ENCODE results near the gene LAMA3.

LAMA3 gene

GRCh38 chr18:23877371-23877770 lies 188.1 kb downstream of the LAMA3 start:
- DNase-seq (ENCODE audit: low read depth), result no peak

GRCh38 chr18:23878336-23878900 lies 189.2 kb downstream of the LAMA3 start:
- no peak for DNase-seq (ENCODE audit: low read depth)

- DNase-seq (ENCODE audit: low read depth), result no peak
These were observed 189.9 kb downstream of the LAMA3 start for GRCh38 chr18:23879126-23879525.

GRCh38 chr18:23879544-23879943 lies 190.3 kb downstream of the LAMA3 start:
- DNase-seq (ENCODE audit: low read depth), result no peak

GRCh38 chr18:23879966-23880565 lies 190.8 kb downstream of the LAMA3 start:
- DNase-seq (ENCODE audit: low read depth), result no peak

GRCh38 chr18:23880931-23881617 lies 191.8 kb downstream of the LAMA3 start:
- DNase-seq (ENCODE audit: low read depth), result no peak

DNA sequence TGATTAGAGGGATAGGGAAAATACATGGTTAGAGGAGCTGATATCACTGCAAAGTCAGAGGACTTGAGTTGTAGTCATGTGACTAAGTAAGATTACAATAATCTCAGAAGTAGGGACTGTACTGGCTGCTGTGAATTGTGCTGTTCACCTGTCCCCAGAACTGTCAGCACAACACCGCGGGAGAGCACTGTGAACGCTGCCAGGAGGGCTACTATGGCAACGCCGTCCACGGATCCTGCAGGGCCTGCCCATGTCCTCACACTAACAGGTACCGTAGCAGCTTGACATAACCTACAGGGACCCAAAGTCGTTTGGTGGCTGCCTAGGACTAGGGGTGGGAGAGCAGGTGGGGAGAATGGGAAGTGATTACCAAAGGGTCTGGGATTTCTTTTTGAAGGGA lies 192.5 kb downstream of the LAMA3 start:
- no peak for DNase-seq (ENCODE audit: low read depth)

DNA sequence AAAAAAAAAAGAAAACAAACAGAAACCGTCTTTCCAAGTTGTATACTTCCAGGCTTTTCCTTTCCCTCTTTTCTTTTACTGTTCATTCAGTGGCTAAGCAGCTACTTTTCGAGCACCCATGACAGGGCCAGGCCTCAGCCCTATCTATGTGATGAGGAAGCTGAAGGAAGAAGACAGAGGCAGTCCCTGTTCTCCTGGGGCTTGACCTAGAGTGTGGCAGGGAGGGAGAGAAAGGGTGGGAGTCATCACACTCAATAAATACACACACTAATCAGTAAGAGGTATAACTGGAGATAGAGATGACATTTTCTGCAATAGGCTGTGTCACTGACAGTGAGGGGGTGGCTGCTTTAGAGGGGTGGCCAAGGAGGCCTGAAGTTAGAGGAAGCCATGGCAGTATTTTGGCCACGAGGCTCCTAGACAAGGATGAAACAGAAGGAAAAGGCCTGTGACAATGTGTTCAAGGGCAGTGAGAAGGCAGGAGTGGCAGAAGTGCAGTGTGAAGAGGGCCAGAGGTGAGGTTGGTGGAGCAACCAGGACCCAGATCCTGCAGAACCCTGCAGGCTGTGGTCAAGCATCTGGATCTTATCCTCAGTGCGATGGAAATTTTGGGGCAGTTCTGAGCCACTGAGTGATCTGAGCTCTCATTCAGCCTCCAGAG lies 193.5 kb downstream of the LAMA3 start:
- no peak for DNase-seq (ENCODE audit: low read depth)

DNA sequence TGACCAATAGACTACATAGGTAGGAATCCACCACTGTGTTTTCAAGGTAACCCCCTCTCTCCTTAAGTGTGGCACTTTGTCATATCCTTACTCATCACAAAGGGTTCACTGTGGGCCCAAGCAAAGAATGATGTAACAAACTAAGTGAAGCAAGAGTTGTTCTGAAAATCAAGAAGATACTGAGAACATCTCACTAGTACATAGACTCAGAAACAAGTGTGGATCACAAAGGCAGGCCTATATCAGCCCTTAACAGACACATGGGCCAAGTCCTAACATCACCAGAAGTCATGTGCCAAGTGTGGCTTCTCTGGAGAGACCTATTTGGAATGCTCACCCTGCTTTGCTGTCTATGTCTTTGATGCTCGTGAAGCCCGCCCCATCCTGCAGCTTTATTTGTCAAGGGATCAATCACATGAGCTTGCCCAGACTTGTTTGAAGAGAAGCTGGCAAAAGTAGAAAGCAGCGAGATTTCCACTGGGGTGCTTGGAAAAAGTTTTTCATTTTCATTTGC lies 194.1 kb downstream of the LAMA3 start:
- DNase-seq (ENCODE audit: low read depth), result no peak

DNA sequence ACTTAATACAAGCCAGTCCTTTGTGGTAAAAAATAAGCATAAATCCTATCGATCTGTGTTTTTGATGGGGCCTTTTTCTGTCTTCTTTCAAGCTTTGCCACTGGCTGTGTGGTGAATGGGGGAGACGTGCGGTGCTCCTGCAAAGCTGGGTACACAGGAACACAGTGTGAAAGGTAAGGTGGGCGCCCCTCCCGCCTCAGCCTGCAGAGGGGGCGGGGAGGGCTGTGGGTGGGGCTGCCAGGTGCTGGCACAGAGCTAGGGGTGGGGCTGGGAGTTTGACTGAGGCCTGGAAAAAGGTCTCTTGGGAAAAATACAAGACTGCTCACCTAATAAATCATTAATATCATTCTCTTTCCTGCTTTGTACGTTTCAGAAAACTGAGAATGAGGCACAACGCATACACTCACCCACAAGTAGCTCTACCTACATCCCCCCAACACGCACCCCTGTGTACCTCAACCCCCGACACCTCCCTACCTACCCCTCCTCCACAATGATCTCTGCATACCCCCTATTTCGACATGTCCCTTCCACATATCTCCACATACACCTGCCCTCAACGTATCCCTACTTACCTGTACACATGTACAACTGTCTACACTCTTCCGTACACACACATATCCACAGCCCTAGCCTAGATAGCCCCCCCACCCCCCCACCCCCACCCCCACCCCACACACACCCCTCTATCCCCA lies 195.6 kb downstream of the LAMA3 start:
- DNase-seq (ENCODE audit: low read depth), result no peak

DNA sequence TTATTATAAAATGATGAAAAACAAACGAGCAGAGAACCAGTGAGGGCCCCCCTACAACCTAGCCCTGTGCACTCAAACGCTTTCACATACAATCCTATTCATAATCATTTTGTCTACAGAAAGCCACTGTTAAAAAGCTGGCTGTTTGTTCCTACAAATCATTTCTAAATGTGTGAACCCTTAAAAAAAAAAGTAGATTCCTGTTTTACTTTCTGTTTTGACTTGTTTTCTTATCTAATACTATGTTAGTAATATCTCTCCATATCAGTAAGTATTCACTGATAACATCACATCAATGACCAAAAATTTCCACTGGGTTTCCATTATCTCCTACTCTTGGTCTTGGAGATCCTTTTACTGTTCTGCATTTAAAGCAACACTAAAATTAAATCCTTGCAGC lies 196.5 kb downstream of the LAMA3 start:
- no peak for DNase-seq (ENCODE audit: low read depth)

DNA sequence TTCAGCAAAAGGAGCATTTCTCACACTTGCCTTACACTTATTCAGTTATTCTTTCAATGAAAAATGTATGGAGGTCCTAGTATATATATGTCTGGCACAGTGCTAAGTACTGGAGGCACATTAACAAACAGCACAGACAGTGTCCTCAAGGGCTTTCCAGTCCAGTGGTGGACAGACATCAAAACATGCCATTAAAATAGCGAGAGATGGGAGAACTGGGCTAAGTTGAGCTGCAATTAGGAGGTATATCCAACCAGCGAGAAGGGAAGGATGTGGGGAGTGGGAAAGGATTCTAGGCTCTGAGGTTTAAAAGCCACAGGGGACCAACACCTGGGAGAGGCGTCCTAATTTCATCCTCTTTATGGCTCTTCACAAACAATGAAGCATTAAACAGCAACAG lies 197.8 kb downstream of the LAMA3 start:
- DNase-seq (ENCODE audit: low read depth), result no peak

GRCh38 chr18:23887493-23887892 lies 198.2 kb downstream of the LAMA3 start:
- no peak for DNase-seq (ENCODE audit: low read depth)

DNA sequence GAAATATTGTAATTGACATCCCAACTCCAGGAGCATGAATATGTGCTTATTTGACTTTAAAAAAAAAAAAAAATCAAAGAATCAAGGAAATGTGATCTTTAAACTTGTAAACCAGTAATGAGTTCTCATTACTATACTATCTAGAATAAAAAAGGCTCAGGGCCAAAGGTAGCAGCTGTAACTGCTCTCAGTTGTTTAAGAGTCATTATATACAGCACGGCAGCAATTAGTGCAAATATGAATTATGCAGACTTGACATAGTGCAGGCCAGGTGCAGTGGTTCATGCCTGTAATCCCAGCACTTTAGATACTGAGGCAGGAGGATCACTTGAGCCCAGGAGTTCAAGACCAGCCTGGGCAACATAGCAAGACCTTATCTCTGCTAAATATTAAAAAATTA lies 199.6 kb downstream of the LAMA3 start:
- no peak for DNase-seq (ENCODE audit: low read depth)

GRCh38 chr18:23889907-23890306 lies 200.7 kb downstream of the LAMA3 start:
- no peak for DNase-seq (ENCODE audit: low read depth)

- no peak for DNase-seq (ENCODE audit: low read depth)
These were observed 201.3 kb downstream of the LAMA3 start for GRCh38 chr18:23890589-23890988.

DNA sequence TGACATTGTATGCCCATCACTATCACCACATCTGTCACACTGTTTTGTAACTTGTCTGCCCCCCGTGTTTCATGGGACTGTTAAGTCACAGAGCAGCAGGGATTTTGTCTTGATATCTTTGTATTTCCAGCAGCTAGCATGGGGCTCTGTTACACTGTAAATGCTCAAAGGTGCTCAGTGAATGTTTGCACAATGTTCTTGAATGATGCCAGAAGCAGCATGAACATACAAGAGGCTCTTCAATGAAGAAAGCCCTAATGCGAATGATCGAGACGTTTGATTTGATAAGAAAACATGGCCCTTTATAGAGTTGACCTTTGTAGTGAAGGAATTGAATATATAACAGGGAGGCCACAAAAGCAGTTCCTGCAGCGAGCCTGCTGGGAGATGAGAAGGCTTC lies 204.4 kb downstream of the LAMA3 start:
- no peak for DNase-seq (ENCODE audit: low read depth)

DNA sequence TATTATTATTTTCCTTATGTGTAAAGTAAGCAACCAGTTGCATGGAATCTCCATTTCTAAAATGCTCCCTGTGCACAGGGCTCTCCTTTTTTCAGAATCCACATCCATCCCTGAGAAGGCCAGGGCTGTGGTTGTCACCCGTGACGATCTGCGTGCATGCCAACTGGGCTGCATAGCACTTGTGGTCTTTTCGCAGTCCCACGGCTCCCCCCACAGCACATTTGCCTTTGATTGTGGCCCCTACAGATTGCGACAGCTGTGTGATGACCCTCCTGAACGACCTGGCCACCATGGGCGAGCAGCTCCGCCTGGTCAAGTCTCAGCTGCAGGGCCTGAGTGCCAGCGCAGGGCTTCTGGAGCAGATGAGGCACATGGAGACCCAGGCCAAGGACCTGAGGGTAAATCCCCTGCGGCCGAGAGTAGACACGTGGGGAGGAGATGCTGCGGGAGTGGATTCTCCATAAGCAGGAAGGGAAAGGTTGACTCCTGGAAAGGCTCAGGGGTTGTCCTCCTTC lies 205.5 kb downstream of the LAMA3 start:
- DNase-seq (ENCODE audit: low read depth), result no peak

- no peak for DNase-seq (ENCODE audit: low read depth)
These were observed 208.0 kb downstream of the LAMA3 start for GRCh38 chr18:23897291-23897690.

DNA sequence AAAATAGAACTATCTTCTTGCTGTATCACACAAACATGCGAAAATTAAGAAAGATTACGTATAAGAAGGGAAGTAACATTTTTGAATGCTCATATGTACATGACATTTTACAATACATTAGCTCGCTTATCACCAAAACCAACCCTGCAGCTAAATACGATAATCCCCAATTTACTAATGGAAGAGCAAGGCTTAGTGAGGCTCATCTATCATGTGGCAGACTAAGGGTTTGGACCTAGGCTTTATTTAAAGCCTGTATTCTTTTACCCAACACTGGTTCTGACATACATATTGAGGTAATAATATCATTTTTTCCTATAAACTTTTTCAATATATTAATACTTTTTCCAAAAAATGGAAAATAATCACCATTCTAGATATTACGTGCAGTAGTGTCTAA lies 208.5 kb downstream of the LAMA3 start:
- DNase-seq (ENCODE audit: low read depth), result no peak

GRCh38 chr18:23900994-23901393 lies 211.7 kb downstream of the LAMA3 start:
- no peak for DNase-seq (ENCODE audit: low read depth)

DNA sequence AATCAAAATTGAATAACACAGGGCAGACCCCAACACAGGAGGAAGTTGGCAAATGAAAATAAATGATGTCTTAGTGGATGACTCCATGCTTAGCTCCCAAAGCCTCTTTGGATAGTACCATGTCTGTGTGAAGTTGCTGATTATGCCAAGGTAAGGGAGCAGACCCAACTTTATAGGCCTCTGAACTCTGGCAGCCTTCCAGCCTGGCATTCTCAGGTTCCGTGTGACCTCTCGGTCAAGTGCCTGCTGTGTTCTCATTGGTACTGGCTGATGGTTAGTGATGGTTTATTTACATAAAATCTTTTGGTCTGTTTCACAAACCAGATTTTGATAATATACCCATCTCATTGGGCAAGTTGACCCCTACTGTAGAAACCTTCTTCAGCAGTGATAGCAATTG lies 213.1 kb downstream of the LAMA3 start:
- no peak for DNase-seq (ENCODE audit: low read depth)

Data from stimulated activated CD8-positive, alpha-beta memory T cell treated with anti-CD3 and anti-CD28 coated beads, Interleukin-12 subunit alpha, Interleukin-12 subunit beta, amount 100 ng/mL, for 4 hours (primary cell).